MM.1S (cell line): Measurements from ENCODE around the gene ZFHX3.

Experiments
- DNase-seq: peaks from one replicate; pipeline ENCODE4 v3.0.0-alpha.2; 2015
- H2AFZ ChIP-seq: fragments of 300-600 bp; sonication (generic); 2 replicates; pipeline ENCODE4 v1.6.0; 2016; ENCODE audit warnings: antibody characterized with exemption, low read length
- H3F3A ChIP-seq: fragments of 300-600 bp; sonication (generic); 2 replicates; pipeline ENCODE4 v1.6.1; 2016; ENCODE audit warnings: mild to moderate bottlenecking, antibody characterized with exemption, low read length, moderate library complexity, mixed read lengths; ENCODE audit not compliant: insufficient read depth
- H3K27ac ChIP-seq: fragments of 300-600 bp; sonication (generic); 2 replicates; pipeline ENCODE4 v1.5.1; 2016; ENCODE audit warnings: mild to moderate bottlenecking, low read length
- H3K27me3 ChIP-seq: fragments of 300-600 bp; sonication (generic); replicated peaks from 2 replicates; pipeline ENCODE4 v1.6.0; 2016; ENCODE audit warnings: low read length; ENCODE audit not compliant: insufficient read depth
- H3K36me3 ChIP-seq: fragments of 300-600 bp; sonication (generic); replicated peaks from 2 replicates; pipeline ENCODE4 v1.6.1; 2016; ENCODE audit warnings: mild to moderate bottlenecking, low read length, mixed read lengths; ENCODE audit not compliant: insufficient read depth
- H3K4me1 ChIP-seq: fragments of 300-600 bp; sonication (generic); 2 replicates; pipeline ENCODE4 v1.6.1; 2016; ENCODE audit warnings: low read length, mixed read lengths
- H3K4me2 ChIP-seq: fragments of 300-600 bp; sonication (generic); 2 replicates; pipeline ENCODE4 v1.6.0; 2016; ENCODE audit warnings: low read depth, low read length
- H3K4me3 ChIP-seq: fragments of 300-600 bp; sonication (generic); 2 replicates; pipeline ENCODE4 v1.5.1; 2016; ENCODE audit warnings: low read length, mixed read lengths
- H3K79me2 ChIP-seq: fragments of 300-600 bp; sonication (generic); 2 replicates; pipeline ENCODE4 v1.6.1; 2016; ENCODE audit warnings: mixed run types, low read length, mixed read lengths
- H3K9ac ChIP-seq: fragments of 300-600 bp; sonication (generic); 2 replicates; pipeline ENCODE4 v1.6.1; 2016; ENCODE audit warnings: low read length, mixed read lengths
- H3K9me2 ChIP-seq: fragments of 300-600 bp; sonication (generic); replicated peaks from 2 replicates; pipeline ENCODE4 v1.6.1; 2016; ENCODE audit warnings: mild to moderate bottlenecking, low read length, mixed read lengths; ENCODE audit not compliant: insufficient read depth
- H3K9me3 ChIP-seq: fragments of 300-600 bp; sonication (generic); replicated peaks from 2 replicates; pipeline ENCODE4 v1.6.1; 2016; ENCODE audit warnings: mild to moderate bottlenecking, low read length, mixed read lengths; ENCODE audit not compliant: insufficient read depth
- H4K20me1 ChIP-seq: fragments of 300-600 bp; sonication (generic); 2 replicates; pipeline ENCODE4 v1.6.1; 2016; ENCODE audit warnings: mild to moderate bottlenecking, low read length, moderate library complexity, mixed read lengths; ENCODE audit not compliant: insufficient read depth
- CTCF ChIP-seq: fragments of 300-600 bp; sonication (generic); IDR thresholded peaks from 2 replicates; pipeline ENCODE4 v1.5.1; 2016; ENCODE audit warnings: antibody characterized with exemption, low read length, mixed read lengths
- EZH2 ChIP-seq: fragments of 300-600 bp; sonication (generic); optimal IDR thresholded peaks from 2 replicates; pipeline ENCODE3; 2017; ENCODE audit warnings: low read depth, mild to moderate bottlenecking, antibody characterized with exemption, low read length, mixed read lengths
- EZH2phosphoT487 ChIP-seq: fragments of 300-600 bp; sonication (generic); IDR thresholded peaks from 2 replicates; pipeline ENCODE4 v1.6.1; 2018; ENCODE audit warnings: antibody characterized with exemption, low read length

Gene ZFHX3

GRCh38 chr16:72969146-72969545, 78.8 kb downstream of the ZFHX3 start:
- Histone ChIP-seq H2AFZ (no peak overlapping the region), H3K4me1 (no peaks in the 10 kb centered on the region), H3K27ac (no peak overlapping the region), H4K20me1 (no peaks in the 10 kb centered on the region), H3K9ac (no peak overlapping the region), H3K4me2 (no peak overlapping the region), H3F3A (no peaks in the 10 kb centered on the region), H3K27me3 (no peaks in the 10 kb centered on the region), H3K4me3 (no peak overlapping the region), H3K9me3 (no peaks in the 10 kb centered on the region), H3K79me2 (no peaks in the 10 kb centered on the region), H3K9me2 (no peaks in the 10 kb centered on the region), H3K36me3 (no peaks in the 10 kb centered on the region)
- no peak for TF ChIP-seq EZH2
- TF ChIP-seq CTCF: no peak
- TF ChIP-seq EZH2phosphoT487: no peak
- DNase-seq: no peak

- Histone ChIP-seq H4K20me1 (no peaks in the 10 kb centered on the region), H3K9me2 (no peaks in the 10 kb centered on the region), H3K4me3 (no peak overlapping the region), H3K9me3 (no peaks in the 10 kb centered on the region), H3K4me2 (no peak overlapping the region), H3K27me3 (no peaks in the 10 kb centered on the region), H3K9ac (no peak overlapping the region), H3K4me1 (no peaks in the 10 kb centered on the region), H3F3A (no peaks in the 10 kb centered on the region), H2AFZ (no peak overlapping the region), H3K79me2 (no peaks in the 10 kb centered on the region), H3K36me3 (no peaks in the 10 kb centered on the region), H3K27ac (no peak overlapping the region)
- TF ChIP-seq EZH2phosphoT487: no peak
- no peak for TF ChIP-seq EZH2
- TF ChIP-seq CTCF: no peak
- no peak for DNase-seq
Observed at GRCh38 chr16:72967941-72968340, 80.0 kb downstream of the ZFHX3 start.

GRCh38 chr16:72963533-72964315, 84.2 kb downstream of the ZFHX3 start:
- Histone ChIP-seq H3K4me3 (no peak overlapping the region), H3K4me1 (no peaks in the 10 kb centered on the region), H4K20me1 (no peaks in the 10 kb centered on the region), H3K79me2 (no peaks in the 10 kb centered on the region), H3K9ac (no peak overlapping the region), H3F3A (no peaks in the 10 kb centered on the region), H3K9me2 (no peaks in the 10 kb centered on the region), H3K27ac (no peak overlapping the region), H3K4me2 (no peak overlapping the region), H3K36me3 (no peaks in the 10 kb centered on the region), H2AFZ (no peak overlapping the region), H3K9me3 (no peaks in the 10 kb centered on the region), H3K27me3 (no peaks in the 10 kb centered on the region)
- no peak for TF ChIP-seq EZH2phosphoT487
- TF ChIP-seq EZH2: no peak
- TF ChIP-seq CTCF: no peak
- DNase-seq: no peak
